CD4-positive, alpha-beta T cell (primary cell): ENCODE data around the gene RAP1GAP2. TPM values are rescaled to one million over a fixed set of nuclear protein-coding genes. Genes with fewer than 3 reads are reported as not detected.
A peak's percentile ranks its signal among the peaks of the same experiment; 100 is the strongest.

ENCODE experiments used
- ATAC-seq: fragments of 200-7000 bp; cut with Tn5 transposase; one replicate; pipeline ENCODE4 v1.10.0; 2022; ENCODE audit warnings: mild to moderate bottlenecking; ENCODE audit not compliant: poor library complexity
- CTCF ChIA-PET: fragments of 350-600 bp; sonication (Branson Sonifier 250); formaldehyde crosslinking; loops from one replicate; lab custom pipeline; 2021; ENCODE audit warnings: antibody characterized with exemption, inconsistent platforms; lab: Charles Lee
- POLR2A ChIA-PET: fragments of 350-600 bp; sonication (Branson Sonifier 250); formaldehyde crosslinking; loops from one replicate; lab custom pipeline; 2021; ENCODE audit warnings: antibody characterized with exemption, inconsistent platforms; lab: Charles Lee
- DNase-seq, 14 experiments: peaks; one replicate each; pipeline ENCODE4 v3.0.0-alpha.2; 2013 to 2020; ENCODE audit warnings: mixed read lengths in 2 of 14
- H3K27ac ChIP-seq, 2 donors: one replicate each; pipeline versions ENCODE4 v1.5.1 to v1.7.0; 2013; ENCODE audit warnings: low read length in 2 of 2, low read depth in 1 of 2, mild to moderate bottlenecking in 1 of 2
- H3K27me3 ChIP-seq, 2 experiments: 1 replicate in 1 of 2; 2 replicates in 1 of 2; pipeline versions ENCODE4 v1.6.1 to v1.7.0; 2013; ENCODE audit warnings: low read length in 2 of 2, control low read depth in 1 of 2, mild to moderate bottlenecking in 1 of 2, moderate library complexity in 1 of 2; ENCODE audit not compliant: insufficient read depth in 2 of 2, control insufficient read depth in 1 of 2
- H3K36me3 ChIP-seq: one replicate; pipeline ENCODE4 v1.6.1; 2013; ENCODE audit warnings: low read length, control low read depth; ENCODE audit not compliant: insufficient read depth
- H3K4me1 ChIP-seq: one replicate; pipeline ENCODE4 v1.6.1; 2013; ENCODE audit warnings: low read length, control low read depth; ENCODE audit not compliant: insufficient read depth
- H3K4me3 ChIP-seq: one replicate; pipeline ENCODE4 v1.5.1; 2013; ENCODE audit warnings: mild to moderate bottlenecking, low read length, moderate library complexity
- H3K9me3 ChIP-seq, 2 experiments: 1 replicate in 1 of 2; 2 replicates in 1 of 2; pipeline versions ENCODE4 v1.6.1 to v1.7.0; 2013; ENCODE audit warnings: low read length in 2 of 2, mild to moderate bottlenecking in 2 of 2, control low read depth in 1 of 2, moderate library complexity in 1 of 2; ENCODE audit not compliant: control insufficient read depth in 1 of 2, insufficient read depth in 1 of 2
- H3K27ac Mint-ChIP-seq: one replicate; pipeline ENCODE4 v1.8.0; 2020; ENCODE audit warnings: mixed read lengths
- H3K27me3 Mint-ChIP-seq: one replicate; pipeline ENCODE4 v1.8.0; 2021; ENCODE audit warnings: mixed read lengths
- H3K36me3 Mint-ChIP-seq: one replicate; pipeline ENCODE4 v1.8.0; 2021; ENCODE audit warnings: low read depth, mixed read lengths
- H3K4me1 Mint-ChIP-seq: one replicate; pipeline ENCODE4 v1.8.0; 2021; ENCODE audit warnings: low read depth, mixed read lengths
- H3K4me3 Mint-ChIP-seq: one replicate; pipeline ENCODE4 v1.8.0; 2020; ENCODE audit warnings: mild to moderate bottlenecking, mixed read lengths
- H3K9me3 Mint-ChIP-seq: one replicate; pipeline ENCODE4 v1.8.0; 2020; ENCODE audit warnings: mixed read lengths
- intact Hi-C, 2 experiments: fragments of 100-400 bp; cut with DNase I in 1 of 2; cut with micrococcal nuclease in 1 of 2; formaldehyde crosslinking; loops; one replicate each; pipeline versions ENCODE4 v1.15.1 to v1.9.0; 2023 to 2025; cut with DNase I, micrococcal nuclease
- total RNA-seq, 174 experiments: library from RNA in 2 of 174; stranded (reverse) in 2 of 174; gene quantifications; one replicate each; pipeline ENCODE4 v1.2.3 and lab custom pipeline; 2021 to 2026
- TF ChIP-seq, protein P1 (sequence below): fragments of 200-600 bp; IDR thresholded peaks from one replicate; pipeline ENCODE4 v1.8.0; 2022; ENCODE audit warnings: antibody characterized with exemption, mild to moderate bottlenecking

Gene RAP1GAP2
- total RNA-seq, 2 experiments from 2014 or later: 46.3 to 49.7 TPM

DNA sequence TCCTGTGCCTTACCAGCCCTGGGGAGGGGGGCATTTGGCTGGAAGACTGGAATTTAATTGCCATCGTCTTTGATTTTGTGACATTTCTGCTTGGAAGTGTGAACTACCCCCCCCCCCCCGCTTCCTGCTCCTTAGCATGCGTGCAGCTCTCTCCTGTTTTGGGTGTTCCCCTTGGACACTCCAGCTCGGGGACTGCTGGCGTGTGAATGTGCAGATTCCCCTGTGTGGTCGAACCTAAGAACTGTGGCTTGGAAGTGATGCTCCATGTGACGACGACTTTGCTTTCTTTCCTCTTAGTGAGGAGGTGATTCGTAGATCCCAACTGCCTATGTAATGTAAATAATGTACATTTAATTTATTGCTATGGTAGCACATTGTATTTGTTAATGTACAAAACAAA is 241.0 kb downstream of the RAP1GAP2 start:
- Mint-ChIP-seq H3K9me3 (no peaks in the 10 kb centered on the region), H3K27ac (no peak overlapping the region), H3K4me1 (peaks cover 8% of the 10 kb centered on the region), H3K27me3 (peaks cover 13% of the 10 kb centered on the region), H3K36me3 (peaks cover 10% of the 10 kb centered on the region), H3K4me3 (no peak overlapping the region)
- no peak overlapping the region for H3K27ac ChIP-seq
- H3K9me3 ChIP-seq: no peaks in the 10 kb centered on the region
- DNase-seq: no peak
- no peaks in the 10 kb centered on the region for H3K27me3 ChIP-seq
- no peak overlapping the region for H3K4me3 ChIP-seq
- ChIA-PET CTCF (no interaction called here), POLR2A (no interaction called here)
- no peak for ATAC-seq
- TF ChIP-seq, protein P1, sequence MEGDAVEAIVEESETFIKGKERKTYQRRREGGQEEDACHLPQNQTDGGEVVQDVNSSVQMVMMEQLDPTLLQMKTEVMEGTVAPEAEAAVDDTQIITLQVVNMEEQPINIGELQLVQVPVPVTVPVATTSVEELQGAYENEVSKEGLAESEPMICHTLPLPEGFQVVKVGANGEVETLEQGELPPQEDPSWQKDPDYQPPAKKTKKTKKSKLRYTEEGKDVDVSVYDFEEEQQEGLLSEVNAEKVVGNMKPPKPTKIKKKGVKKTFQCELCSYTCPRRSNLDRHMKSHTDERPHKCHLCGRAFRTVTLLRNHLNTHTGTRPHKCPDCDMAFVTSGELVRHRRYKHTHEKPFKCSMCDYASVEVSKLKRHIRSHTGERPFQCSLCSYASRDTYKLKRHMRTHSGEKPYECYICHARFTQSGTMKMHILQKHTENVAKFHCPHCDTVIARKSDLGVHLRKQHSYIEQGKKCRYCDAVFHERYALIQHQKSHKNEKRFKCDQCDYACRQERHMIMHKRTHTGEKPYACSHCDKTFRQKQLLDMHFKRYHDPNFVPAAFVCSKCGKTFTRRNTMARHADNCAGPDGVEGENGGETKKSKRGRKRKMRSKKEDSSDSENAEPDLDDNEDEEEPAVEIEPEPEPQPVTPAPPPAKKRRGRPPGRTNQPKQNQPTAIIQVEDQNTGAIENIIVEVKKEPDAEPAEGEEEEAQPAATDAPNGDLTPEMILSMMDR: no peak
- intact Hi-C loops: no loop called here
- H3K4me1 ChIP-seq: peaks cover 3% of the 10 kb centered on the region
- H3K36me3 ChIP-seq: peaks cover 5% of the 10 kb centered on the region

GRCh38 chr17:3038941-3039340 is 242.7 kb downstream of the RAP1GAP2 start:
- ChIA-PET POLR2A (interaction anchor here (0.6 kb wide), 1 partner anchor 195 kb away, joined by 4 read pairs; no protein-coding TSS in a partner anchor), CTCF (interaction anchor here (1.3 kb wide), 1 partner anchor 10 kb away, joined by 5 read pairs; no protein-coding TSS in a partner anchor)
- Mint-ChIP-seq H3K27me3 (peaks cover 13% of the 10 kb centered on the region), H3K27ac (no peak overlapping the region), H3K9me3 (peaks cover 2% of the 10 kb centered on the region), H3K36me3 (peaks cover 7% of the 10 kb centered on the region), H3K4me3 (no peak overlapping the region), H3K4me1 (peaks cover 8% of the 10 kb centered on the region)
- intact Hi-C loops: no loop called here
- DNase-seq (no peak), ATAC-seq (no peak)
- no peak overlapping the region for H3K4me3 ChIP-seq
- H3K36me3 ChIP-seq: no peaks in the 10 kb centered on the region
- no peaks in the 10 kb centered on the region for H3K27me3 ChIP-seq
- peaks cover 3% of the 10 kb centered on the region for H3K4me1 ChIP-seq
- TF ChIP-seq, protein P1: no peak
- peaks cover 5 to 6% of the 10 kb centered on the region in 2 experiments for H3K9me3 ChIP-seq
- H3K27ac ChIP-seq: no peak overlapping the region

GRCh38 chr17:3039736-3040135 is 243.5 kb downstream of the RAP1GAP2 start:
- peaks cover 3% of the 10 kb centered on the region for H3K4me1 ChIP-seq
- Mint-ChIP-seq H3K4me3 (no peak overlapping the region), H3K9me3 (peaks cover 4% of the 10 kb centered on the region), H3K4me1 (peaks cover 8% of the 10 kb centered on the region), H3K36me3 (peaks cover 2% of the 10 kb centered on the region), H3K27me3 (peaks cover 13% of the 10 kb centered on the region), H3K27ac (no peak overlapping the region)
- ATAC-seq (no peak), DNase-seq (peak in 2 of 14 experiments; percentile 41 to 54)
- TF ChIP-seq, protein P1: no peak
- ChIA-PET CTCF (interaction anchor here (0.7 to 1.3 kb wide), 2 partner anchors 9 to 1582 kb away, joined by 3 to 5 read pairs; no protein-coding TSS in a partner anchor), POLR2A (no interaction called here)
- no peaks in the 10 kb centered on the region for H3K27me3 ChIP-seq
- no peak overlapping the region for H3K4me3 ChIP-seq
- no peak overlapping the region for H3K27ac ChIP-seq
- H3K9me3 ChIP-seq: peaks cover 6 to 13% of the 10 kb centered on the region in 2 experiments
- no peaks in the 10 kb centered on the region for H3K36me3 ChIP-seq
- intact Hi-C loops: loop anchor here in 1 of 2 experiments (10.0 kb wide), 1 partner anchor 785 kb away; no protein-coding TSS in a partner anchor
